Measurements from ENCODE around the gene UCN2.

UCN2 gene

DNA sequence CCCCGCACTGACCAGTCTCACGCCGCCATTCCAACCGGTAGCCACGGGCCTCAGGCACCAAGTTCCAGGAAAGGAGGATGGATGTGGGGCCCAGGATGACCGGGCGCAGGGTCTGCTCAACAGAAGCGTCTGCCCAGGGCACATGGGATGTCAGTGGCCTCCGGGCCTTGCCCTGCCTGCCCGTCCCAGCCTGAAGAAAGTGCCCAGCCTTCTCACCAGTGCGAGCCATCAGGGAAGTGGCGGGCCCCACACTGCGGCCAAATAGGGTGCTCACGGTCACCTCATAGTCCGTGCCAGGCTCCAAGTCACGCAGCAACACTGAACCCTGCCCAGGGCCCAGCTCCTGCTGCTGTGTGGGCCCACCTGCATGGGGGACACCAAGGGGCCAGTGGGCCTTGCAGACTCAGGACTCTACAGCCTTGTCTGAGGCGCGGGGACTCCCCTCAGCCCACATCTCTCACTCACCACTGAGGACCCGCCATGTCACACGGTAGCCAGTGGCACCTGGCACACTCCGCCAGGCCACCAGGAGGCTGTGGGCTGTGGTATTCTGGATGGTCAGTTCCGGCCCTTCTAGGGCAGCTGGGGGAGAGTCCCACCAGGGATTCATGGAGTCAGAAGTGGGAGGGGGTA is 28.4 kb upstream of the UCN2 start:
- H3K4me3 ChIP-seq (ENCODE audit: low read depth, low read length): no peak overlapping the region

DNA sequence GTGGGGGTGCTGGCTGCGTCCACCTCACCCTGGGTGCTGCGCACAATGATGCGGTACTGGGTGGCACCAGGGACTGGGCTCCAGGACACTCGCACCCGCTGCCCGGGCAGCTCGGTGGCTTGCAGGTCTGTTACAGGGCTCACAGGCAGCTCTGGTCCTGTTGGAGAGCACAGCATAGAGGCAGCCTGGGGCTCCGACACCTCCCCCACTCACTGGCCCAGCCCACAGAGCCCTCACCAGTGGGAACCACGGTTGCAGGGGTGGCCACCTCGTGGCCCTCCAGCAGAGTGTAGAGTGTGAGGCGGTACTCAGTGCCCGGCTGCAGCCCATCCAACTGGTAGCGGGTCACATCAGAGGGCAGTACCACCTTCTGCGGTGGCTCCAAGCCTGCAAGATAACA is 27.9 kb upstream of the UCN2 start:
- no peak overlapping the region for H3K4me3 ChIP-seq (ENCODE audit: low read depth, low read length)

DNA sequence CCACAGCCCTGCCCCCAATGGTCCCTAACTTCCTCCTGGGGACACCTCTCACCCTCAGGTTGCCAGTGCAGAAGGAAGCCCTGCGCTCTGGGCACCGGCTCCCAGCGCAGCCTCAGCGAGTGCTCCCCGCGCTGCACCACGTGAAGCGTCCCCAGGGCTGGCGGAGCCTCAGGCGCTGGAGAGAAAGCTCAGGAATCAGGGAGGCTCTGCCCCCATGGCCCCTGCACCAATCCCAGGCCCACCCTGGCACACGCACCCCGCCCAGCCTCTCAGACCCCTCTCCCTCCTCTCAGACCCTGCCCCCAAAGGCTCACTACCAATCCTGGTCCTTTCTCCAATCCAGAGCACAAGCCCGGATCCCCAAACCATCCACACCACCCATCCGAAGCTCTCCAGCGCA is 24.6 kb upstream of the UCN2 start:
- H3K4me3 ChIP-seq (ENCODE audit: low read depth, low read length): no peak overlapping the region

DNA sequence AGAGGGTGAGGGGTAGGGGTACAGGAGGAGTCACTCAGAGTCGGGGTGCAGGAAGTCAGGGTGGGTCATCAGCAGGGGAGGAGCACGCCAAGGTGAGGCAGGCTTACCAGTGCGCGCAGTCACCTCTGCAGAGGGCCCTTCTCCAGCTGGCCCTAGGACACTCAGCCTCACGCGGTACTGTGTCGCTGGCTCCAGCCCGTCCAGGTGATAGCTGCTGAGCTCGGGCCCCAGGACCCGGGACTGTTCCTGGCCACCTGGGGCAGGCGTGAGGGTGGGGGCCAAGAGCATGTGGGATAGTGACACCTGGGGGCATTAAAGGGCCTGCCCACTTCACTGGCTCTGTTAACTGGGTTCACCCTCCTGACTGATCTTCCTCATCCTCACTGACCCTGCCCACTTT is 24.1 kb upstream of the UCN2 start:
- no peak overlapping the region for H3K4me3 ChIP-seq (ENCODE audit: low read depth, low read length)

DNA sequence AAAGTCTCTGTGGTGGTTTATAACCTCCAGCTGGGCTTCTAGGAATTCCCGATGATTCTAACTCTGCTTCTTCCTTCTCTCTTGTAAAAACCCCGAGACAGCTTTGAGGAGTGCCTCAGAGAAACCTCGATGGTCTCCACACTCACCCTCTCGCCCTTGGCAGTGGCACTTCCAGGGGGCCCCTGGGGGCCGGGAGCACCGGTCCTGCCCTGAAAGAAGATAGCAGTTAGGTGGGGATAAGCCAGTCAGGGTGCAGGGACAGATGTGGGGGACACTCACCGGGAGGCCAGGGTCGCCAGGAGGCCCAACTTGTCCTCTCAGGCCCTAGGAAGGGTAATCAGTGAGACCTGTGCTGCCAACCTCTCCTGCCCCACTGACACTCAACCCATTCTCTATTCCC is 21.8 kb upstream of the UCN2 start:
- no peak overlapping the region for H3K4me3 ChIP-seq (ENCODE audit: low read depth, low read length)

DNA sequence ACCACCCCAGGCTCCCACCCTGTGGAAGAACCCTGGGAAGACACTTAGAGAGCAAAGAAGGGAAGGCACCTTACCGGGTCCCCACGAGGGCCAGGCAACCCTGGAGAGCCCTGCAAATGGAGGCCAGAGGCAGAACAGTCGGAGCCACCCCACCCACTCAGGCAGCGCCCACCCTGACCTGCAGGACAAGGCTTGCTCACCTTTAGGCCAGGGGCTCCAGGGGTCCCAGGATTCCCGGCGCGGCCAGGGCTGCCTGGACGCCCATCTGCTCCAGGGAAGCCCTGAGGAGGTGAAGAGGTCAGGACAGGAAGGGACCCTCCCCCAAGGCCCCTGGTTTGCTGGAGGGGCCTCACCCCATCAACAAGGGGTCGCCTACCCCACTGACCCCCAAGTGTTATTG is 21.3 kb upstream of the UCN2 start:
- H3K4me3 ChIP-seq (ENCODE audit: low read depth, low read length): no peak overlapping the region

DNA sequence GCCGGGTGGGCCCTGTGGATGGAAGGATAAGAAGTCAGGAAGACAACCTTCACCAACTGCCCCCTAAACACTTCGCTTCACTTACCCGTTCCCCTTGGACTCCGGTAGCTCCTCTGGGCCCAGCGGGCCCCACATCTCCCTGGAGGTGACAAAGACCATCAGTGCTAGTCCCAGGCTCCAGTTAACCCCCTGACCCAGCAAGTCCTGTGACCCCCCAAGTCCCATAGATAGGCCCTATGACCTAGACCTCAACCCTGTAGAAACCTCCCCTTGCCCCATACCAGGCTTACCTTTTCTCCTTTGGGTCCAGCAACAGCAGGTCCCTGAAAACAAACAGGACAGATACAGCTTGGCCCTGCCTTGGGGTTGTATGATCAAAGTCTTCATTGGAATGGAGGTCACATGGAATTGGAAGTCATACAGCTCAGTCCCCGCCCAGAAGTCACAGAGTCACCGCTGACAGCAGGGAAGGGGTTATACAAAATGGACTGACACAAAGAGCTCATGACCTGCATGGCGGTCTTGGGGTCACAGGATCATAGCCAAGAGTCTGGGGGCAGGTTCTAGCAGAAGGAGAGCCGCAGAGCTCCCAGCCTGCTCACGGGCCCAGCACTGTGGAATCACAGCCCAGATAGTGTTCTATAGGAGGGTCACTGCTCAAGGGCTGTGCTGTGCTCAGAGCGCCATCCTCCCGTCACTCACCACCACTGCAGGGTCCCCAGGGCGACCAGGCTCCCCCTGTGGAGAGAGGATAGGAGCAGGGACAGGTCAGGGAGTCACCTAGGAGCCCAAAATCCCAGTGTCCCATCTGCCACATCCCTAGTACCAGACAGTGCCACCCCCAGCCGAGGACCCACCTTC is 18.3 kb upstream of the UCN2 start:
- no peak overlapping the region for H3K4me3 ChIP-seq (ENCODE audit: low read depth, low read length)

DNA sequence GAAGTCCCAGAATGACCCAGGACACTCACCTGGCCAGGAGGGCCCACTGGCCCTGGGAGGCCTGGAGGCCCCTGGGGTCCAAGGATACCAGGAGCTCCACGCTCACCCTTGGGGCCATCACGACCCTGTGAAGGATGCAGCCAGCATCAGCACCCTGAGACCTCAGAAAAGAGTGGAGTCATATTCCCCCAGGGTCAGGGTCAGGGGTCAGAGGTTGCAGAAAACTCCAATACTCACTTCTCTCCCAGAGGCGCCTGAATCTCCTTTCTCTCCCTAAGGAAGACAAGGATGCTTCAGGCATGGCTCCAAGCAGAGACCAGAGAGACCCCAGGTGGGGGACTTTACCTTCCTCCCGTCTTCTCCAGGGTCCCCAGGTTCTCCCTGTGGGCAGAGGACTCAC is 13.1 kb upstream of the UCN2 start:
- H3K4me3 ChIP-seq (ENCODE audit: low read depth, low read length): no peak overlapping the region

DNA sequence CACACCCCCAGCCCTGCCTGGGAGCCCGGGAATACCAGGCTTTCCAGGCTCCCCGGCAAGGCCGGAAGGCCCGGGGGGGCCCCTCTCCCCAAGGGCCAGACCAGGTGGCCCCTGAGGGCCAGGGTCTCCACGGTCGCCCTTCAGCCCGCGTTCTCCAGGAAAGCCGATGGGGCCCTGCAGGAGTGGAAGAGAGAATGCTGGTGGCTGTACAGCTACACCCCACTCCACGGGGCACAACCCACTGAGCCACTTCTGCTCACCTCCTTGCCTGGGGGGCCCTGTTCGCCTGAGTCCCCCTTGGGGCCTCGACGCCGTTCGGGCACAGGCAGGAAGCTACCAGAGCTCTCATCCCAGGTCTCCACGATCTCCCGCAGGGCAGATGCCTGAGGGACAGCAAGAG is 11.8 kb upstream of the UCN2 start:
- no peak overlapping the region for H3K4me3 ChIP-seq (ENCODE audit: low read depth, low read length)

DNA sequence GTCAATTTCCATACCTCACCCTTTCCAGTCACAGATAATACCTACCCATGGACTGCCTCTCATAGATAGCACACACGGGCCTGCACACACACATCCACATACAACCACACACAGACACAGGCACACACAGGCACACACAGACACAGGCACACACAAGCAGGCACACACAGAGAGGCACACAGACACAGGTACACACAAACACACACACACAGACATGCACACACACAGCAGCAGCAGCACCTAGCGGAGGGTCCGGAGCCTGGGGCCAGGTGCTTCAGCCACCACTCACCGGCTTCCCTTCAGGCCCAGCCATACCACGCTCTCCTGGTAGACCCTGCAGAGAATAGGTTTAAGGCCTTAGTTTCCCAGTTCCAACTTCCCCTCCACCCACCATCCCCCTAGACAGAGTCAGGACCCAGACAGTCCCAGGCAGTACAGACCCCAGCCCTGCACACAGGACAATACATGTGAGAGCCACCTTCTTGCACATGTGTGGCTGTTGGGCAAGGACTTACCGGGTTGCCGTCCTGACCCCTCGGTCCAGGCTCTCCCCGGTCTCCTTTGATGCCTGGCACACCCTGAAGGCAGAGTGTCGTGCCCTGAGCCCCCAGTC is 10.5 kb upstream of the UCN2 start:
- no peak overlapping the region for H3K4me3 ChIP-seq (ENCODE audit: low read depth, low read length)

DNA sequence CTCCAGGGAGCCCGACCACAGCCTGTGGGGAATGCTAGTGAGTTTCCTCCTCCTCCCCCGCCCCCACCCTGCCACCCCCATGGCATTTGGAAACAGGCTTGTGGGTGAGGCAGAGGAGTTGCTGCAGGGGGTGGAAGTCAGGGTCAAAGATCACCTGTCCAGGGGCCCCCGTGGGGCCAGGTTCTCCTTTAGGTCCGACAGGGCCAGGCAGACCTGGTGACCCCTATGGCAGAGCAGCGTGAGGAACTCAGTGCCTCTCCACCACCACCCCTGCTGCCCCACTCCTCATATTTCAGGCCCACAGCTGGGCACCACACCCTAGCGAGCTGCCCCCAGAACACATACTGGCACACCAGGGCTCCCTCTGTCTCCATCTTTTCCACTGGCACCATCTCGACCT is 8.9 kb upstream of the UCN2 start:
- no peak overlapping the region for H3K4me3 ChIP-seq (ENCODE audit: low read depth, low read length)

DNA sequence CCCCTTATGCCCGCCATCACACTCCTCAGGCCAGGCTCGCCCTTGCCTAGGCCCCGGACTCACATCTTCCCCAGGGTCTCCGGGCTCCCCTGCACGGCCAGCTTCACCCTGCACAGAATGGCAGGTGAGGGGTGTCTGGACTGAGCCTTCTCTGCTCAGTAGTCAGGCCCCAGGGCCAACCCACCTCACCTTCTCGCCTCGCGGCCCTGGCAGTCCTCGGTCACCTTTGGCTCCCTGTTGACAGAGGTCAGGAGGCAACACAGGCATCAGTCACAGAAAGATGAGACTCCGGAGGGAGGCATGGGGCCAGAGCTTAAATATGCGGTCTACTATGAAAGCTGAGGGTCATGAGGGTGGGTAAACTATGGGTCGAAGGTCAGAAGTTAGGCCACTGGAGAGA is 8.4 kb upstream of the UCN2 start:
- H3K4me3 ChIP-seq (ENCODE audit: low read depth, low read length): no peak overlapping the region

DNA sequence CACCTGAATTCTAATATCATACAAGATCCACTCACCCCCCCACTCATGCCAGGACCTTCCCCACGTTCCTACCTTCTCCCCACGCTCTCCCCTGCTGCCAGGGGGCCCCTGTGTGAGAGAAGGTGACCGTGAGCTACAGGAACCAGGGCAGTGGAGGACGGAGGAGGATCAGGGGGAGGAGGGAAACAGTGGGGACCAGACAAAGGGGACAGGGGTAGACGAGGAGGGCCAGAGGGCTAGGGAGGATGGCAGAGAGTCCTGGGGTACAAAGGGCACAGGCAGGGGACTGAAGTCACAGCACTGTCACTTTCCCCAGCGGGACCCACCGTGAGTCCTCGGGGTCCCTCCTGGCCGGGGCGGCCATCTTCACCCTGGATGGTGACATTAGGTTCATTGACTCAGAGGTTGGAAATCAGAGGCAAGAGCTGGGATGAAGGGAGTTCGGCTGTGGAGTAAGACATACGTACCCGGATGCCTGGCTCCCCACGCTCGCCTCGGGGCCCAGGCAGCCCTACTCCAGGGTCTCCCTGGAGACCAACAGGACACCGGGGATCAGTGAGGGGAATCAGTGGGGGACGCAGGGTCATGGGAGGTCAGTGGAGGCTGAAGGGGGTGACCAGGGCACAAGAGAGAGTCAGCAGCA is 6.3 kb upstream of the UCN2 start:
- no peak overlapping the region for H3K4me3 ChIP-seq (ENCODE audit: low read depth, low read length)

DNA sequence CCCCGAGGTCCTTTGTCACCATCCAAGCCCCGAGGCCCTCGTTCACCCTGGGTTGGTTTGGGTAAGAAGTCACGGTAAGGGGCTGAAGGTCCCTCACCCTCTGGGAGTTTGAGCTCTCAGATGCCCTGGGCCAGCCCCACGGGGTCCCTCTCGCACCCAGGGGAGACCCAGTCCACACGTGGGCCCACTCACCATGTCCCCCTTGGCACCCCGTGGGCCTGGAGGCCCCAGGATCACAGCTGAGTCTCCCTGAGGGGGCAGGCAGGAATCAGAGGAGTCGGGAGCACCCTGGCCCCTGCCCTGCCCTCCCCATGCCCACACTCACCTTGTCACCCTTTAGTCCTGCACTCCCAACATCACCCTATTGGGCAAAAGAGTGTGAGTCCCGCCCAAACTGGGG is 5.8 kb upstream of the UCN2 start:
- H3K4me3 ChIP-seq (ENCODE audit: low read depth, low read length): no peak overlapping the region

DNA sequence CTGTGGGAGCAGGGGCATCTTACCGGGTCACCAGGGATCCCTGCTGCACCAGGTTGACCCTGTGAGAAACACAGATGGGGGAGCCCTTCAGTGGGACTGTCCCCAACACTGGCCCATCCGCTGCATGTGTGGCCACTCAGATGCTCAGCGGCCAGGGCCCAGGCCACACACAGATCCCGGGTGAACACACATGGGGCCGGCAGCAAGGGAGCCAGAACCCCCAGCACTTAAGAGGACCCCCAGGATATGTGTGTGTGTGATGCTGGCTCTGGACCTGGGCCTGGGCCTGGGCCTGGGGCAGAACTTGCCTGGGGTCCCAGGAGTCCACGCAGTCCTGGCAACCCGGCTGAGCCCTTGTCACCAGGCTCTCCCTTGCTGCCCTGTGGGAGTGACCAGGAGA is 4.9 kb upstream of the UCN2 start:
- no peak overlapping the region for H3K4me3 ChIP-seq (ENCODE audit: low read depth, low read length)

DNA sequence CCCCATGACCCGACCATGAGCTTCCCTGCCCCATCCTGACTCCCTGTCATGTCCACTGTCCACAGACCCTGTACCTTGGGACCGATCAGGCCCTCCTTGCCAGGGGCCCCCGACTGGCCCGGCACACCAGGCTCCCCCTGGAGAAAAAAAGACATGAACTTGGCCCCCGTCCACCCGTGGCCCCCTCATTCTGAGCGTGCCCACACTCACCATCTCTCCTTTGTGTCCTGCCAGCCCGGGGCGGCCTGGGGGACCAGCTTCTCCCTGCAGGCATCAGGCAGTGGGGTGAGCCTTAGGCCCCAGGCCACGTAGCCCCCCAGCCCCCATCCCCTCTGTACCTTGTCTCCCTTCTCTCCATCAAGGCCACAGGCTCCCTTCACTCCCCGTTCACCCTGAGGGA is 3.9 kb upstream of the UCN2 start:
- no peak overlapping the region for H3K4me3 ChIP-seq (ENCODE audit: low read depth, low read length)

DNA sequence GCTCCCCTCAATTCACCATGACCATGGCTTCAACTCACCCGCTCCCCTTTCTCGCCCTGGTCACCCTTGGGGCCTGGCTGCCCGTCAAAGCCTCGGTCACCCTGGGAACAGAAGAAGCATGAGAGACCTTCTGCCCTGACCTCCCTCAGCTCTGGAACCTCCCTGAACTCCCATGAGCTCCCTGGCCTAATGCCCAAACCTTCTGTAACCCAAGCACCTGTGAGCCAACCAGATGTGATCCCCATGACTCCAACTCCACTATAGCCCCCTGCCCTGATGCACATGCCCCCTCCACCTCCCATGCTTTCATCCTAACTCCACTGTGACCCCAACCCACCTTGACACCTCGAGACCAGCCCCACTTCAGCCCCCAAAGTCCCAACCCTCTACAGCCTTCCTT is 3.5 kb upstream of the UCN2 start:
- H3K4me3 ChIP-seq (ENCODE audit: low read depth, low read length): no peak overlapping the region

DNA sequence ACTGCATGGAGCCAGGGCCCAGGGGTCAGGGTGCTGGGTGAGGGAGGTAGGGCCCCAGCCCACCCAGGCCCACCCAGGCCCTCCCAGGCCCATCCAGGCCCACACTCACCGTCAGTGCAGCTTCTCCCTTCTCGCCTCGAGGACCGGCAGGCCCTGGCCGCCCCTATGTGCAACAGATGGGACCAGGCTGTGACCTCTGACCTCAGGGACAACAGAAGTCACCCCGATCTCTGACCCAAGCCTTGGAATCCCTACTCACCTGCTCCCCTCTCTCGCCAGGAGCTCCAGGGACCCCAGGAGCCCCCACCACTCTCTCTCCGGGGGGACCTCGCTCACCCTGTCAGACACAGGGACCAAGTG is 2.8 kb upstream of the UCN2 start:
- H3K4me3 ChIP-seq (ENCODE audit: low read depth, low read length): no peak overlapping the region

DNA sequence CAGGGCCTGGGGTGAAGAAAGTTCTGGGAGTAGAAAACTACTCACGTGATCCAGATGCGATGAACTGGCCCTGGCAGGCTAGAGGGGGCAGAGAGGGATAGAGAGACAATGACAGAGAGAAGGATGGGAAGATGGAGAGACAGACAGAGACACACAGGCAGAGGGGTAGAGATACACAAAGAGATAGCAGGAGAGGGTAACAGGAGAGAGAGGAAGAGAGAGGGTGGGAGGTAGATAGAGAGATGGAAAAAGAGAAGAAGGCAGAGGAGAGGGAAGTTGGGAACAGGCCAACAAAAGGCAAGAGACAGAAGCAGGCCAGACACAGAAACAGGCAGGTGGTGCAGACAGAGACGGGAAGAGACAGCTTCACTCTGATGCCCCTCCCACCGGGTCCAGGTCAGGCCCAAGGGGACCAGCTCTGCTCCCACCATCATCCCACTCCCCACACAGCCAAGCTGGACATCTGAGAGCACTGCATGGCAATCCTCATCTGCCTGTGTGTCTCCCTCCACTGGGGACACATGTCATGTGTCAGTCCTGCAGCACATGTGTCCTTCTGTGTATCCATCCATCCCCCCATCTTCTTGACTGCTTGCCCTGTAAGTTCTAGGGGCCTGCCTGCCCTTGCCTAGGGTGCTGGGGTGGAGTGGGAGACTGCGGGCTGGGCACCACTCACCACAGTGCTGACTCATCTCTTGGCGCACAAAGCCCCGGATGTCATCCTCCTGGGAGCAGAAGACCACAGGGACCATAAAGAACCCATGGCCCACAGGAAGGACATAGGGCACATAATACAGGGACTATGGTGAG is 2.2 kb upstream of the UCN2 start:
- no peak overlapping the region for H3K4me3 ChIP-seq (ENCODE audit: low read depth, low read length)

DNA sequence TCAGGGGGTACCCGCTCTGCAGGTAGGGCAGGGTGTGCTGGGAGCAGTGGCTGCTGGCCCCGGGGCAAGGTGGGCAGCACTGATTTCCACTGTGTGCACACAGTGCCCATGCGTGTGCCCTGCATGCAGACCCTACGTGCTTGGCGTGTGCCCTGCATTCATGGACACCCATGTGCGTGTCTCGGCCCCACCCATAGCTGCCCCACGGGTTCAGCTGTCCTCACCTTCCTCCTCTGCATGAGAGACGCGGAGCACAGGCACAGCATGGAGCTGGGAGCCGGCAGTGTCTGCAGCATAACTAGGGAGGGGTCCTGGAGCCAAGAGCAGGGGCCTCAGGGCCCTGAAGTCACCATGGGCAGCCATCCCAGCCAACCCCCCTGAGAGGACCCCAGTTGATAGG is 1.6 kb upstream of the UCN2 start:
- H3K4me3 ChIP-seq (ENCODE audit: low read depth, low read length): no peak overlapping the region

DNA sequence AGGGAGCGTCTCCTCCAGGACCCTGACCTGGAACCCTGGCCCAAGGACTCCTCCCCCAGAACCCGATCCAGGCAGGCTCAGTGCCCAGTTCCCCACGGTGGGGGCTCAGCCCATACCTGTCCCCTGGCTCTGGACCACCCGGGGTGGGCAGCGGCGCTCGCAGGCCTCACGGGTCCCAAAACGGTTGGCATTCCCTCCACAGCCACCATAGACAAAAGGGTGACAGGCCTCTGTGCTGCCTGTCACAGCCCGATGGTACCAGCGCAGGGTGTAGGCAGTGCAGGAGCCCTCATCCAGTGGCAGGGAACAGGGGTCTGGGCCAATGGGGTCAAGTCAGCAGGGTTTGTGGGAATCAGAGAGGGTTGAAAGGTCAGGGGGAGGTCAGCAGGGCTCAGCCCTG is 1.1 kb upstream of the UCN2 start:
- no peak overlapping the region for H3K4me3 ChIP-seq (ENCODE audit: low read depth, low read length)
